H9 (cell line): ENCODE results near the gene LST1. TPM values are rescaled to one million over a fixed set of nuclear protein-coding genes. Genes with fewer than 3 reads are reported as not detected.

Experiments
- DNase-seq: peaks from one replicate; pipeline ENCODE4 v3.0.0-alpha.2; 2017
- H2AFZ ChIP-seq: one replicate; pipeline ENCODE4 v1.6.1; 2013; ENCODE audit warnings: mild to moderate bottlenecking, low read length, control low read depth, moderate library complexity
- H2AK5ac ChIP-seq: 2 replicates; pipeline ENCODE4 v1.6.1; 2013; ENCODE audit warnings: low read length, control low read depth, mixed read lengths; ENCODE audit not compliant: insufficient read length
- H2BK120ac ChIP-seq: one replicate; pipeline ENCODE4 v1.6.1; 2013; ENCODE audit warnings: low read depth, mild to moderate bottlenecking, low read length, control low read depth, inconsistent platforms; ENCODE audit not compliant: poor library complexity, severe bottlenecking
- H2BK12ac ChIP-seq: 2 replicates; pipeline ENCODE4 v1.6.1; 2013; ENCODE audit warnings: low read length, control low read depth, mixed read lengths, low read depth; ENCODE audit not compliant: insufficient read length
- H2BK15ac ChIP-seq: 2 replicates; pipeline ENCODE4 v1.6.1; 2013; ENCODE audit warnings: low read depth, low read length, control low read depth
- H2BK20ac ChIP-seq: one replicate; pipeline ENCODE4 v1.6.1; 2013; ENCODE audit warnings: low read depth, mild to moderate bottlenecking, low read length, control low read depth, inconsistent platforms; ENCODE audit not compliant: poor library complexity, severe bottlenecking
- H2BK5ac ChIP-seq: 2 replicates; pipeline ENCODE4 v1.6.1; 2013; ENCODE audit warnings: low read length, control low read depth, mixed read lengths; ENCODE audit not compliant: insufficient read length
- H3K14ac ChIP-seq: 2 replicates; pipeline ENCODE4 v1.6.1; 2013; ENCODE audit warnings: low read length, control low read depth; ENCODE audit not compliant: insufficient read depth
- H3K18ac ChIP-seq: 2 replicates; pipeline ENCODE4 v1.6.1; 2013; ENCODE audit warnings: low read depth, mild to moderate bottlenecking, mixed read lengths, low read length, control low read depth; ENCODE audit not compliant: insufficient read length
- H3K23ac ChIP-seq: 2 replicates; pipeline ENCODE4 v1.6.1; 2013; ENCODE audit warnings: low read length, control low read depth, mixed read lengths, low read depth; ENCODE audit not compliant: insufficient read length
- H3K23me2 ChIP-seq: 2 replicates; pipeline ENCODE4 v1.6.1; 2013; ENCODE audit warnings: low read depth, mild to moderate bottlenecking, mixed read lengths, low read length, control low read depth; ENCODE audit not compliant: insufficient read length, poor library complexity, severe bottlenecking
- H3K27ac ChIP-seq: 2 replicates; pipeline ENCODE4 v1.5.1; 2013; ENCODE audit warnings: low read length, control low read depth, mixed read lengths, low read depth; ENCODE audit not compliant: insufficient read length
- H3K27me3 ChIP-seq: 2 replicates; pipeline ENCODE4 v1.6.1; 2013; ENCODE audit warnings: low read length, control low read depth, inconsistent platforms; ENCODE audit not compliant: insufficient read depth
- H3K4ac ChIP-seq: 2 replicates; pipeline ENCODE4 v1.6.1; 2013; ENCODE audit warnings: low read depth, mild to moderate bottlenecking, control low read depth, inconsistent platforms, low read length, moderate library complexity
- H3K4me1 ChIP-seq: 2 replicates; pipeline ENCODE4 v1.6.1; 2013; ENCODE audit warnings: low read length, control low read depth, inconsistent platforms; ENCODE audit not compliant: insufficient read depth
- H3K4me2 ChIP-seq: 2 replicates; pipeline ENCODE4 v1.6.1; 2013; ENCODE audit warnings: low read length, control low read depth, mixed read lengths; ENCODE audit not compliant: insufficient read length, insufficient read depth
- H3K56ac ChIP-seq: 2 replicates; pipeline ENCODE4 v1.6.1; 2013; ENCODE audit warnings: low read depth, mild to moderate bottlenecking, mixed read lengths, low read length, control low read depth; ENCODE audit not compliant: insufficient read length
- H3K79me1 ChIP-seq: 2 replicates; pipeline ENCODE4 v1.6.1; 2013; ENCODE audit warnings: low read depth, mild to moderate bottlenecking, moderate library complexity, low read length, control low read depth, inconsistent platforms; ENCODE audit not compliant: insufficient read depth, poor library complexity, severe bottlenecking
- H3K79me2 ChIP-seq: 2 replicates; pipeline ENCODE4 v1.6.1; 2013; ENCODE audit warnings: low read length, control low read depth, inconsistent platforms; ENCODE audit not compliant: insufficient read depth
- H3K9ac ChIP-seq: 2 replicates; pipeline ENCODE4 v1.6.1; 2013; ENCODE audit warnings: low read length, control low read depth, mixed read lengths; ENCODE audit not compliant: insufficient read length; ENCODE audit errors: extremely low read depth
- H3K9me3 ChIP-seq: one replicate; pipeline ENCODE4 v1.6.1; 2013; ENCODE audit warnings: low read depth, low read length, inconsistent platforms; ENCODE audit not compliant: control insufficient read depth
- H3T11ph ChIP-seq: one replicate; pipeline ENCODE4 v1.6.1; 2013; ENCODE audit warnings: mild to moderate bottlenecking, low read length, control low read depth, inconsistent platforms
- H4K20me1 ChIP-seq: one replicate; pipeline ENCODE4 v1.6.1; 2013; ENCODE audit not compliant: control insufficient read depth, insufficient read length, insufficient read depth
- H4K5ac ChIP-seq: 2 replicates; pipeline ENCODE4 v1.6.1; 2013; ENCODE audit warnings: low read depth, mild to moderate bottlenecking, mixed read lengths, low read length, control low read depth; ENCODE audit not compliant: insufficient read length
- H4K8ac ChIP-seq: replicated peaks from 2 replicates; pipeline ENCODE4 v1.6.1; 2013; ENCODE audit warnings: low read length, control low read depth, mixed read lengths, low read depth; ENCODE audit not compliant: insufficient read length
- H4K91ac ChIP-seq: 2 replicates; pipeline ENCODE4 v1.6.1; 2013; ENCODE audit warnings: low read depth, mild to moderate bottlenecking, moderate library complexity, mixed read lengths, low read length, control low read depth; ENCODE audit not compliant: insufficient read length
- H3K27ac Mint-ChIP-seq, 3 experiments: 2 replicates in 2 of 3; 3 replicates in 1 of 3; pipeline ENCODE4 v1.8.0; 2020 to 2021; ENCODE audit warnings: mixed read lengths in 3 of 3, mild to moderate bottlenecking in 1 of 3, moderate library complexity in 1 of 3
- H3K27me3 Mint-ChIP-seq: 2 replicates; pipeline ENCODE4 v1.8.0; 2021; ENCODE audit warnings: low read depth, mild to moderate bottlenecking, moderate library complexity, mixed read lengths
- H3K36me3 Mint-ChIP-seq, 3 experiments: 2 replicates in 2 of 3; 3 replicates in 1 of 3; pipeline ENCODE4 v1.8.0; 2020 to 2021; ENCODE audit warnings: low read depth in 3 of 3, mixed read lengths in 3 of 3; ENCODE audit not compliant: insufficient read depth in 1 of 3
- H3K4me1 Mint-ChIP-seq, 2 experiments: 2 replicates each; pipeline ENCODE4 v1.8.0; 2020; ENCODE audit warnings: mixed read lengths in 2 of 2
- H3K4me3 Mint-ChIP-seq, 2 experiments: 2 replicates in 1 of 2; 3 replicates in 1 of 2; pipeline ENCODE4 v1.8.0; 2020 to 2021; ENCODE audit warnings: mild to moderate bottlenecking in 2 of 2, mixed read lengths in 2 of 2, moderate library complexity in 1 of 2
- H3K9me3 Mint-ChIP-seq, 2 experiments: 2 replicates in 1 of 2; 3 replicates in 1 of 2; pipeline ENCODE4 v1.8.0; 2020; ENCODE audit warnings: mild to moderate bottlenecking in 2 of 2, mixed read lengths in 2 of 2, moderate library complexity in 1 of 2
- CTCF ChIP-seq: fragments of 200-600 bp; sonication (generic); conservative IDR thresholded peaks from 3 replicates; pipeline ENCODE4 v1.8.0; 2021; ENCODE audit warnings: antibody characterized with exemption, mild to moderate bottlenecking
- WGBS: extraction: QIAGEN DNeasy Blood & Tissue Kit; methylation state at CpG from one replicate; pipeline ENCODE4 v1.1.7; 2013; ENCODE audit warnings: missing lambda C conversion rate, low lambda C conversion rate, mixed read lengths; ENCODE audit not compliant: insufficient read length; ENCODE audit errors: extremely low coverage; 5-methylcytosine and 5-hydroxymethylcytosine counted together
- total RNA-seq: library from RNA; stranded (reverse); gene quantifications from 2 replicates; pipeline ENCODE4 v1.2.1, GENCODE V29; 2021

Gene LST1
- total RNA-seq, 1 experiment from 2014 or later = not detected

GRCh38 chr6:31572041-31572911, 13.8 kb upstream of the LST1 start, which contains the start of gene LTA:
Gene LTA (plus strand): TSS chr6:31572289. CDS start chr6:31572743, 454 bp downstream.
- Histone ChIP-seq H3K79me1 (no peaks in the 10 kb centered on the region), H2AK5ac (no peak within 1 kb of the TSS)
- WGBS = no CpG with 5 or more reads among the region's 27 CpGs

More at GRCh38 chr6:31572041-31572911, 13.8 kb upstream of the LST1 start, which contains the start of gene LTA:
- Histone ChIP-seq H3K4me2 (no peak within 1 kb of the TSS), H3K23ac (no peak within 1 kb of the TSS), H4K8ac (no peak within 1 kb of the TSS), H4K20me1 (no peaks in the 10 kb centered on the region), H3T11ph (no peak within 1 kb of the TSS), H3K79me2 (no peaks in the 10 kb centered on the region), H3K9me3 (no peaks in the 10 kb centered on the region), H3K56ac (no peak within 1 kb of the TSS), H2BK15ac (no peak within 1 kb of the TSS), H3K27me3 (no peaks in the 10 kb centered on the region), H2AFZ (no peak within 1 kb of the TSS), H3K27ac (no peak within 1 kb of the TSS), H3K14ac (no peak within 1 kb of the TSS), H4K5ac (no peak within 1 kb of the TSS), H3K4me1 (no peaks in the 10 kb centered on the region), H3K23me2 (peaks cover 3% of the 10 kb centered on the region), H2BK5ac (no peak within 1 kb of the TSS), H2BK20ac (no peak within 1 kb of the TSS), H3K18ac (no peak within 1 kb of the TSS), H3K9ac (no peak within 1 kb of the TSS), H2BK120ac (no peak within 1 kb of the TSS), H2BK12ac (no peak within 1 kb of the TSS), H3K4ac (no peak within 1 kb of the TSS), H4K91ac (no peak within 1 kb of the TSS)
- H3K36me3 Mint-ChIP-seq = no peaks in the 10 kb centered on the region
- H3K27me3 Mint-ChIP-seq = peaks cover 20% of the 10 kb centered on the region
- no peak within 1 kb of the TSS for H3K4me3 Mint-ChIP-seq
- TF ChIP-seq CTCF = no peak
- H3K27ac Mint-ChIP-seq = no peak within 1 kb of the TSS
- no peak for DNase-seq
- no peaks in the 10 kb centered on the region; a peak in 1 of 5 replicates for H3K9me3 Mint-ChIP-seq
- H3K4me1 Mint-ChIP-seq = peaks cover 17 to 24% of the 10 kb centered on the region in 2 experiments
